Activated CD4-positive, alpha-beta T cell treated with anti-CD3 and anti-CD28 coated beads, Interleukin-2, amount 50 U/mL, for 4 hours (primary cell): ENCODE measurements around the gene IFT172.
"Not testable (repeated sequence)": the region's sequence is repeated elsewhere in the genome, so short reads cannot be mapped to it uniquely, and the experiment has no call there.

Experiments
- DNase-seq, 2 experiments: peaks; one replicate each; pipeline ENCODE4 v3.0.0-alpha.2; 2020

Gene IFT172

GRCh38 chr2:27494284-27494943 lies 4.9 kb upstream of the IFT172 start:
- DNase-seq: no peak

DNA sequence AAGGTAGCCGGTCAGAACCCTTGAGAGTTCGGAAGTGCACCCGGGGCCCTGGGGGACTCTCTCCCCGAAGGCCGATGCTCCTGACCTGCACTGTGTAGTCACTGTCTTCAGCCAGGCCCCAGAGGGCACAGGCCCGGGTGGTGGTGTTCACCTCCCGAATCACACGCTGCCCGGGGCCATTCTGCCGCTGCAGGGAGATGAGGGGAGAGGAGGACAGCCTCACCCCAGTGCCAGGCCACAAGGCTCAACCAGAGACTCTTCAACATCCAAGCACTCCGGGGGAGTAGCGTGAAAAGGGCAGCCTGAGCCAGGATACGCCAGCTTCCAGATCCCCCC lies 4.4 kb upstream of the IFT172 start:
- DNase-seq: no peak

DNA sequence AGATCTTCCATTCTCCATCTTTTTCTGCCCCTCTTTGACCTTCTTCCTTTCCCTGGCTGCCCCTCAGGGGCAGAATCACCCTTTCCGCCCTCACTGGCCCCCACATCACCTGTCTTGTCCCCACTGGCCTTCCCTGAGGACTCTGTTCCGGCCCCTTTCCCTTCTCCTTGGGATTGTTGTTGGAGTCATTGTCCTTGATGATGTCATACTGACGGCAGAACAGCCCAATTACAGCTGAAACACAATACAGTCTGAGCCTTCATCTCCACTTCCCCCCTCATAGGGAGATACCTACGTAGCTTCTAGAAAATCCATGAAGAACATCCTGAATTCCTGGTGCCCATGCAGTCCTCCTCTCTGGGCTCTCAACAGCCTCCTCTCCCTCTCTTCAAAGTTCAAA lies 3.0 kb upstream of the IFT172 start:
- no peak for DNase-seq

DNA sequence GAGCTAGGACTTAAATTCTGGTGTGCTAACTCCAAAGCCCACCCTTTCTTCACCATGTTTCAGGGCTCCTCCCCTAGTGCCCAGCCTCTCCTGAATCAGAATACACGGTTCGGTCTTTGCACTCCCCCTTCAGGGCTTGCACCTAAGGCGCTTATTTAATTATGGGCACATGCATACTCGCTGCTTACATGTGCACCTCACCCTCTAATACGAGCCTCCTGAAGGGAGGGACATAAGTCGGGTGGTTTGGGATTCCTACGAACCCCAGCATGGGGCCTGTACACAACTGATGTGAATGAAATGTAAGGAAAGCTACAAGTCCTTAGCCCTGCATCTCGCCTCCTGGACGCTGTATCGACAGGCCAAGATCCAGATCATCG lies 435 bp downstream of the IFT172 start:
- DNase-seq: no peak

GRCh38 chr2:27485496-27485895 lies 4.0 kb downstream of the IFT172 start:
- DNase-seq: no peak

GRCh38 chr2:27471961-27472360 lies 17.6 kb downstream of the IFT172 start:
- DNase-seq: no peak

DNA sequence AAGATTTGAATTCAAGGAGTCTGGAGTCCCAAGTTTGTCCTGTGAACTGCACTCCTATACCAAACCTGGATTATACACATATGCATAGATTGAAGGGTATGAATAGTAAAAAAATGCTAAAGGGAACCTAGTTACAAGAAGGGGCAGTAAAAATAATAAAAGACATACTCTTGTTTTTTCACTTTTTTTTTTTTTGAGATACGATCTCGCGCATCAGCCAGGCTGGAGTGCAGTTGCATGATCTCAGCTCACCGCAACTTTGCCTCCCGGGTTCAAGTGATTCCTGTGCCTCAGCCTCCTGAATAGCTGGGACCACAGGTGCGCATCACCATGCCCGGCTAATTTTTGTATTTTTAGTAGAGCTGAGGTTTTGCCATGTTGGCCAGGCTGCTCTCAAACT lies 25.1 kb downstream of the IFT172 start:
- DNase-seq: no peak

- DNase-seq: no peak
Measured at GRCh38 chr2:27461118-27461517, 28.4 kb downstream of the IFT172 start.

DNA sequence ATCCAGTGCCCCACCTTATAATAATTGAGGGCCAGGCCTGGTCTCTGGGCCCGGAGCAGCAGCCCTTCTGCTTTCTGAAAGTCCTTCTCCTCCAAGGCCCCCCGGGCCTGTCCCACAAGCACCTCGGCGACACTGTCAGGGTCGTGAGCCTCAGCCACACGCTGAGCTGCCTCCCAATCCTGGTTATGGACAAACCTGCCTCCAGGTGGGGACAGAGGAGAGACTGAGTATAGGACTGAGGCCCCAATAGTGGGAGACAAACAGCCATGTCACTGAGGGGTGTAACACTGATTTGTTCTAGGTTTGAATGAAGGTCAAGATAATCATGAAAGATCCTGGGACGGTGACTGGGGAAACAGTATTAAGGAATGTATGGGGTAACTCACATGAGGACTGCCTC lies 35.6 kb downstream of the IFT172 start:
- DNase-seq: no peak

DNA sequence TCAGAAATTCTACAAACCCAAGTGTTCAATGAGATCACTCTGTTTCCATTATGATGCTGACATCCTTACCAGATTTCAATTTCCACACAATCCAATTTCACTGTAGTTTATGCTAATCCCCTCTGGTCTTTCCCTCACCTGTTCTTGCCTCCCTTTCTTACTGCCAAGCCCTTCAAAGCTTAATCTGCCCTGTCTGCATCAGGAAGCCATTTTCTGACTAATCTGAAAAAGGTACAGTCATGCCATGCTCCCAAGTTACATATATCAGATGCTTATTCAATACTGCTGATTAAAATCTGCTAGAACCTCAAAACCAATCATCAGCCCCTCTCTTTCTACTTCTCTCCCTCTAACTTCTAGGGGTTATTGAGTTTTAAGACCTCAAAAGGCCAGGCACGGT lies 38.4 kb downstream of the IFT172 start:
- no peak for DNase-seq

DNA sequence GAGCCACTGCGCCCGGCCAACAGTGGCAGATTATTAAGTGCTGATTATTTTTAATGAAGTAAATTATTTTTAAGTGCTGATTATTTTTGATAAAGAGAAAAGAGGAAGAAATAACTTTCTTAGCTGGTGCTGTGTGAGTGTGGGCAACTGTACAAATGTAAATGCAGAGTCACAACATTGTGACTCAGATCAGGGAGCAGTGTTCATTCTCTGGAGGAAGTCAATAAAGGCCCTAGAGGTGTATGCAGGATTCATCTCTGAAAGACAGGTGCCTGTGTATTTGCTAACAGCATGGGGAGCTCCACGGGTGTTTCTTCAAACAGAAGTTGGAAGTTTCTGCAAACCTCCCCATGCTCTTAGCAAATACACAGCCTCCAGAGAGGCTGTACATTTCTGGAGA lies 41.2 kb downstream of the IFT172 start:
- no peak for DNase-seq

DNA sequence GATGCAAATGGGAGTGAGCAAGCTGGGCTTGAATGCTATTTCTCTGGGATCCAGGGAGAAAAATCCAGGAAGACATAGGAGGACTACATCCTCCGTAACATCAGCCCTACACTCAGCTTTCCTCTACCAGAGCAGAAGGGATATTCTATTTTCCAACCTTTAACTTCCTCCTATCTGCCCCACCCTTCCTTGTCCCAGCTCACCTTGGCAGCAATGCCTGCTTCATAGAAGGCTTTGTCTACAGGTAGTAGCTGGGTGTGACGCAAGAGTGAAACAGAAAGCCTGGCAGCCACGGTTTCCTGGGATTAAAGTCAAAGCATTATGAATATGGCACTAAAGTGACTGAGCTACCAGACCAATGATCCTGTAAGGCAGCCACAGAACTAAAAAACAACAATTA lies 43.5 kb downstream of the IFT172 start:
- no peak for DNase-seq

- no peak for DNase-seq
Measured at GRCh38 chr2:27445615-27446014, 43.9 kb downstream of the IFT172 start.

DNA sequence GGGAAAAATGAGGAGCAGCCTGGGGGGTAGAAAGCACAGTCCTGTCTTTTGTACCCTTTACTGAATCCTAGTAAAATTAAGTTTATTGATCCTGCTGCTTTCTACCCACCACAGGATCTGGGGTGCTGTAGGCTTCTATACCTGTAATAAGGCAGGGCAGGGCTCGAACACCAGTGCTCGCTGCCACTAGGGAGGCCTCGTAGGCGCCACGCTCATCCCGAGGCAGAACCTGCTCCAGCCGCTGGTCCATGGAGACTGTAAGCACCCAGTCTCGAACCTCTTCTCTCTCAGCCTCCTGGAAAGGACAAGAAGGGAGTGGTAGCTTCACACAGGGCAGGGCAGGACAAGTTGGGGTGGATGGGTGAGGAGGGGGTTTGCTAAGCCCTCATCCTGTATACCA lies 44.4 kb downstream of the IFT172 start:
- DNase-seq: no peak

GRCh38 chr2:27442920-27443282 lies 46.6 kb downstream of the IFT172 start:
- no peak for DNase-seq

DNA sequence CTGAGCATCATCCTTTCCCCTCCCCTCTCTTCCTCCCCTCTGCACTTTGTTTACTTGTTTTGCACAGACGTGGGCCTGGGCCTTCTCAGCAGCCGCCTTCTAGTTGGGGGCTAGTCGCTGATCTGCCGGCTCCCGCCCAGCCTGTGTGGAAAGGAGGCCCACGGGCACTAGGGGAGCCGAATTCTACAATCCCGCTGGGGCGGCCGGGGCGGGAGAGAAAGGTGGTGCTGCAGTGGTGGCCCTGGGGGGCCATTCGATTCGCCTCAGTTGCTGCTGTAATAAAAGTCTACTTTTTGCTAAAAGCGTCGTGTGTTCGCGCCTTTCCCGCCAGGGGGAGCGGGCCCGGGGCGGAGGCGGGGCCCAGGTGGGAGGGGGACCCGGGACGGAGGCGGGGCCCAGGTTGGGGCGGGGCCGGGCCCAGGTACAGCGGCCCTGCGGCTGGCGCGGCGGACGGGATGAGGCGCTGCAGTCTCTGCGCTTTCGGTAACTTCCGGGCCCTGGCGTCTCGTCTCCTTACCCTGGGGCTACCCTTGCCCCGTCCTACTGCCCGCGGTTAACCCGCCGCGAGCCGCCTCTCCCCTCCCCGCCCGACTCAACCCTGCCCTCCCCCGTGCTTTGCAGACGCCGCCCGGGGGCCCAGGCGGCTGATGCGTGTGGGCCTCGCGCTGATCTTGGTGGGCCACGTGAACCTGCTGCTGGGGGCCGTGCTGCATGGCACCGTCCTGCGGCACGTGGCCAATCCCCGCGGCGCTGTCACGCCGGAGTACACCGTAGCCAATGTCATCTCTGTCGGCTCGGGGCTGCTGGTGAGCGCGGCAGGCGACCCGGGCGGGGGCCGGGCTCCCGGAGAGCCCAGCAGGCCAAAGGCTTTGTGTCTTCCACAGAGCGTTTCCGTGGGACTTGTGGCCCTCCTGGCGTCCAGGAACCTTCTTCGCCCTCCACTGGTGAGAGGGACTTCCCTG lies 47.3 kb downstream of the IFT172 start, which contains the start of gene KRTCAP3:
Gene KRTCAP3, plus strand, starts transcription at position 424 of the 962 bp plus-strand sequence. Its CDS starts 32 bp downstream, at position 456.
- DNase-seq: peak; percentile 41 to 49

DNA sequence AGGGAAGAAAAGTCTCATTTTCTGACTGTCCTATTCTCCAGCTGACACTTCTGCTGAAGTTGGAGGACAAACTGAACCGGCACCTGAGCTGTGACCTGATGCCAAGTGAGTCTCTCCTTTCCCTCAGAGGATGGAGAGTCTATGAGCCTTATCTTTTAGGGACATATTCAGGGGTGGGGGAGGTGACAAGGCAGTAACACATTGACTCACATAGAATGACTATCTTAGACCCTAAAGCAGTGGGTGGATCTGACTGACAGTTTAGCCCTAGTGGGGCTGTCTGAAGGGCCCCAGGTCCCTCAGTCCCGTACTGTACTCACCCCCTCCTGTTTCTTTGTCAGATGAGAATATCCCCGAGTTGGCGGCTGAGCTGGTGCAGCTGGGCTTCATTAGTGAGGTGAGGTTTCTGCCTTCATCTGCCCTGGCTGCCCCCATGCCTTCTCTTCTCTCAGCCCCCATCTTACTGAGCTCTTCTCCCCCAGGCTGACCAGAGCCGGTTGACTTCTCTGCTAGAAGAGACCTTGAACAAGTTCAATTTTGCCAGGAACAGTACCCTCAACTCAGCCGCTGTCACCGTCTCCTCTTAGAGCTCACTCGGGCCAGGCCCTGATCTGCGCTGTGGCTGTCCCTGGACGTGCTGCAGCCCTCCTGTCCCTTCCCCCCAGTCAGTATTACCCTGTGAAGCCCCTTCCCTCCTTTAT lies 48.2 kb downstream of the IFT172 start:
- no peak for DNase-seq

- no peak for DNase-seq
Measured at GRCh38 chr2:27435628-27436027, 53.9 kb downstream of the IFT172 start.

DNA sequence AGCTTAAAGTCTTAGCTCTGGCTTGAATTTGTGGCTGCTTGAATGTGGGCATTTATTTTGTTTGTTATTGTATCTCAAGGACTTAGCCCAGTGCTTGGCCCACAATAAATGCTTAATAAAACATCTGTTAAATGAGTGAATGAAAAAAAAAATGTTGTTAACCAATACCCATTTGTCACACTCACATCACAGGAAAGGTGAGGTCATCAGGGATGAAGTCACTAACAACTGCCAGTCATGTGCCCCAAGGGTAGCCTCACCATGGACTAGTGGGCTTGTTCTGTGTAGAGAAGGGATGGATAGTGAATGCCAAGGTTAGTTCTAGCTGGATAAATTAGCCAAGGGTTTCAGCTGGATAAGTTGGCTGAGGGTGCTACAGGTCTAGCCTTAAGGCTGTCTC lies 58.1 kb downstream of the IFT172 start:
- DNase-seq: peak in 1 of 2 experiments; percentile 16

GRCh38 chr2:27428978-27429541 lies 60.5 kb downstream of the IFT172 start:
- DNase-seq: peak; percentile 27 to 39

DNA sequence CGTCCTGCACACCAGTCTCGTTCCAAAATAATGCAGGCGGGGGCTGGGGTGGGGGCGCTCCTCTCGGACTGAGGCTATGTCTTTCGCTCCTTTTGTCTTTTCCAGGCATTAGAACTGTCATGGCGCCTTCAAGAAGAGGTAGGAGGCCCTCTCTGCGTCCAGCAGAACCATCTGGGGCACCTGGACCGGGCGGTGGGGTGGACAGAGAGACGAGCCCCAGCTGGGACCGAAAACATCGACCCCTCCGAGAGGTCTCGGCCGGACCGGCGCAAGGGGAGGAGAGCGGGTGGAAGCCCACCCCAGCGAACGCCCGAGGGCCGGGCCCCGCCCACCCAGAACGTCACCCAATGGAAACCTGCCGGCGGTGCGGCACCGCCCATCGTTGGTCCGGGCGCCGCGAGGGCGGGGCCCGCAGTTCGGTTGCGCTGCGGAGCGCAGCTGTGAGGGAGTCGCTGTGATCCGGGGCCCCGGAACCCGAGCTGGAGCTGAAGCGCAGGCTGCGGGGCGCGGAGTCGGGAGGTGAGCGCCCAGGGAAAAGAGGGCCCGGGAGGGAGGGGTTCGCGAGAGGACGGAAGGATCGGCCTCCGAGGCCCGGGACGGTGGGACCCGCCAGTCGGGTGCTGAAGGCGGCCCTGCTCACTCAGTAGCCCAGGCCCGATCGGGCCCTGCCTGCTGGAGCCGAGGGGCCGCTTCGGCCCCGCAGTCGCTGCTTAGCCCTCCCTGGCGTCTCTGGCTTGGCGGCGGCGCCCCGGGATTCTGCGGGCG lies 61.1 kb downstream of the IFT172 start, which contains the start of gene NRBP1:
Gene NRBP1, plus strand, starts transcription at position 419 of the 765 bp plus-strand sequence. CDS start 4,643 bp downstream, outside the sequence.
- peak; percentile 88 to 89 for DNase-seq

DNA sequence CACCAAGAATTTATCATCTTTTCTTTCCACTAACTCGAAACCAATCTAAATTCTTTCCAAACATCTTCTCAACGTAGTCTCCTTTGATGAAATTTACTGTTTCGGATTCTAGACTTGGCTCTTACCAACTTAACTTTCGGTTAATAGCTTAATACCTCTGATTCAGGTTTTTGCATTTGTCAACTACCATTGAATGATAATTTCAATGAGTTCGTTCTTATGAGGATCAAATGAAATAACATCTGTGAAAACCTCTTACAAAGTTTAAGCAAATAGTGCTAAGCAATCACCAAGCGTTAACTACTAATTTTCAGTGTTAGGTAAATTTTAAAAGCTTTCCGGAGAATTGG lies 61.7 kb downstream of the IFT172 start:
- no peak for DNase-seq

GRCh38 chr2:27425039-27425438 lies 64.5 kb downstream of the IFT172 start:
- not testable (repeated sequence) for DNase-seq
